Kidney (tissue), 14 donors: Measurements from ENCODE around the gene MAP3K2. TPM values are rescaled to one million over a fixed set of nuclear protein-coding genes. Genes with fewer than 3 reads are reported as not detected.

Experiments
- DNase-seq, 5 donors: peaks; one replicate each; pipeline ENCODE4 v3.0.0-alpha.2; 2013 to 2020
- FAIRE-seq: peaks from 2 replicates; lab custom pipeline; 2012; peaks lifted over from hg19 to GRCh38; lab: Jason Lieb, UNC
- H3K27ac ChIP-seq, 2 donors: one replicate each; pipeline ENCODE4 v1.7.0; 2013; ENCODE audit warnings: low read depth in 2 of 2, low read length in 2 of 2, inconsistent platforms in 1 of 2
- H3K27me3 ChIP-seq: one replicate; pipeline ENCODE4 v1.7.1; 2013; ENCODE audit warnings: low read length, inconsistent platforms; ENCODE audit not compliant: control insufficient read depth, insufficient read depth
- H3K36me3 ChIP-seq, 3 donors: one replicate each; pipeline versions ENCODE4 v1.7.0 to v1.7.1; 2013; ENCODE audit warnings: low read length in 3 of 3, control low read depth in 1 of 3, inconsistent platforms in 1 of 3; ENCODE audit not compliant: insufficient read depth in 3 of 3, control insufficient read depth in 2 of 3
- H3K4me1 ChIP-seq, 3 donors: one replicate each; pipeline versions ENCODE4 v1.7.0 to v1.7.1; 2013; ENCODE audit warnings: low read length in 3 of 3, inconsistent platforms in 1 of 3, low read depth in 1 of 3; ENCODE audit not compliant: control insufficient read depth in 2 of 3, insufficient read depth in 2 of 3
- H3K4me3 ChIP-seq, 3 donors: one replicate each; pipeline versions ENCODE4 v1.7.0 to v1.8.1; 2013; ENCODE audit warnings: low read length in 3 of 3, control low read depth in 1 of 3, inconsistent platforms in 1 of 3
- H3K9ac ChIP-seq, 3 donors: one replicate each; pipeline versions ENCODE4 v1.7.0 to v1.7.1; 2013; ENCODE audit warnings: low read length in 3 of 3, control low read depth in 1 of 3, inconsistent platforms in 1 of 3
- H3K9me3 ChIP-seq, 3 donors: one replicate each; pipeline versions ENCODE4 v1.7.0 to v1.7.1; 2013; ENCODE audit warnings: low read length in 3 of 3, control low read depth in 1 of 3, inconsistent platforms in 1 of 3; ENCODE audit not compliant: control insufficient read depth in 2 of 3, insufficient read depth in 1 of 3
- CTCF ChIP-seq: IDR thresholded peaks from 3 replicates; pipeline ENCODE4 v1.5.1; 2012; ENCODE audit warnings: mild to moderate bottlenecking, moderate library complexity, borderline replicate concordance; ENCODE audit not compliant: insufficient read depth; ENCODE audit errors: extremely low read depth
- intact Hi-C: fragments of 100-400 bp; cut with DNase I; formaldehyde crosslinking; loops from one replicate; pipeline ENCODE4 v1.11.1; 2022
- polyA plus RNA-seq: library from polyadenylated mRNA; stranded (reverse); fragments of 350-450 nt; fragmentation: Illumina TruSeq; extraction: RNeasy Lipid Tissue Mini Kit (QIAGEN cat#74804); gene quantifications from one replicate; pipeline ENCODE4 v1.2.3, GENCODE V29; 2014; ENCODE audit warnings: low read depth, low replicate concordance; ENCODE audit not compliant: insufficient read depth
- total RNA-seq: library from RNA; stranded (reverse); fragmentation: NEBNext Ultra II Directional; extraction: Animal tissue kit (Norgen Biotek cat#: 25700); gene quantifications from one replicate; pipeline ENCODE4 v1.2.1, GENCODE V29; 2021
- donor health status: control.
- donor health status: control.
- donor health status: control.
- donor health status: control.
- donor health status: control.
- donor health status: DM: yes; HTN: yes; CAD: no.
- donor health status: Normal renal cell carcinoma (clear cell type).

MAP3K2 gene
- total and polyA plus RNA-seq, 2 donors from 2014 or later = 4.9 to 65.3 TPM

GRCh38 chr2:127330753-127331152 lies 57.0 kb downstream of the MAP3K2 start:
- DNase-seq (no peak), FAIRE-seq (no peak)
- Histone ChIP-seq H3K4me1 (no peaks in the 10 kb centered on the region), H3K27me3 (no peaks in the 10 kb centered on the region), H3K9me3 (no peaks in the 10 kb centered on the region), H3K4me3 (no peak overlapping the region), H3K9ac (no peak overlapping the region), H3K27ac (no peak overlapping the region), H3K36me3 (peaks cover 0 to 25% (median 3%) of the 10 kb centered on the region in 3 donors)
- intact Hi-C loops = no loop called here
- TF ChIP-seq CTCF = no peak

GRCh38 chr2:127326289-127326945 lies 61.4 kb downstream of the MAP3K2 start:
- Histone ChIP-seq H3K9me3 (no peaks in the 10 kb centered on the region), H3K27me3 (no peaks in the 10 kb centered on the region), H3K4me3 (no peak overlapping the region), H3K36me3 (peaks cover 5 to 14% (median 7%) of the 10 kb centered on the region in 3 donors), H3K27ac (no peak overlapping the region), H3K9ac (no peak overlapping the region), H3K4me1 (no peaks in the 10 kb centered on the region)
- TF ChIP-seq CTCF = no peak
- DNase-seq = no peak
- no peak for FAIRE-seq
- intact Hi-C loops = no loop called here

GRCh38 chr2:127324635-127325034 lies 63.1 kb downstream of the MAP3K2 start:
- peak; percentile 45 for TF ChIP-seq CTCF
- DNase-seq = peak in 3 of 5 donors; percentile 18 to 68 (median 59)
- H3K9me3 ChIP-seq = peaks cover 0 to 3% (median 0%) of the 10 kb centered on the region in 3 donors
- no peak overlapping the region for H3K27ac ChIP-seq
- H3K9ac ChIP-seq = no peak overlapping the region
- no peaks in the 10 kb centered on the region for H3K27me3 ChIP-seq
- no peaks in the 10 kb centered on the region for H3K4me1 ChIP-seq
- H3K36me3 ChIP-seq = peaks cover 10 to 17% (median 13%) of the 10 kb centered on the region in 3 donors
- intact Hi-C loops = loop anchor here (5.0 kb wide), 1 partner anchor 153 kb away; no protein-coding TSS in a partner anchor
- H3K4me3 ChIP-seq = no peak overlapping the region
- FAIRE-seq = no peak

DNA sequence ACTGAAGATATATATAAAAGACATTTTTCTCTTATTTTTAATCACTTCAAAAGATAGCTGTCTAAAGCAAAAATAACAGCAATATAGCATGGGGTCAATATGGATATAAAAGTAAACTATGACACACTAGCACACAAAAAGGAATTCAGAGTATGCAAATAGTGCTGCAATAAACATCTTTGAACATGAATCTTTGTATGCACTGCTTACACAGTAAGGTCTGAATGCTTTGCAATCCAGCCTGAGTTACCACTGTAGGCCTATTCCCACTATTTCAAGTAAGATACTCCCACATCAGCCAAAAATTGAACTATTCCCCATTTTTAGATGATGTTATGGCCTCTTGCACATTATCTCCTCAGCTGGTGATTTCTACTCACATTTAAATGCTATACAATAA lies 66.5 kb downstream of the MAP3K2 start:
- peaks cover 14 to 28% (median 20%) of the 10 kb centered on the region in 3 donors for H3K36me3 ChIP-seq
- H3K27me3 ChIP-seq = no peaks in the 10 kb centered on the region
- no peaks in the 10 kb centered on the region for H3K4me1 ChIP-seq

More for the DNA sequence above, 66.5 kb downstream of the MAP3K2 start:
- no peak for FAIRE-seq
- Histone ChIP-seq H3K27ac (no peak overlapping the region), H3K4me3 (no peak overlapping the region), H3K9me3 (peaks cover 0 to 3% (median 0%) of the 10 kb centered on the region in 3 donors), H3K9ac (no peak overlapping the region)
- intact Hi-C loops = loop anchor here (5.0 kb wide), 1 partner anchor 156 kb away; no protein-coding TSS in a partner anchor
- DNase-seq = no peak
- no peak for TF ChIP-seq CTCF
